Amniotic epithelial cell (primary cell): Measurements from ENCODE around the gene ABHD16B.
A peak's percentile ranks its signal among the peaks of the same experiment; 100 is the strongest.
"Not testable (repeated sequence)": the region's sequence is repeated elsewhere in the genome, so short reads cannot be mapped to it uniquely, and the experiment has no call there.

Source experiments
- DNase-seq: peaks from one replicate; pipeline ENCODE4 v3.0.0-alpha.2; 2010; ENCODE audit warnings: low read depth

ABHD16B gene

DNA sequence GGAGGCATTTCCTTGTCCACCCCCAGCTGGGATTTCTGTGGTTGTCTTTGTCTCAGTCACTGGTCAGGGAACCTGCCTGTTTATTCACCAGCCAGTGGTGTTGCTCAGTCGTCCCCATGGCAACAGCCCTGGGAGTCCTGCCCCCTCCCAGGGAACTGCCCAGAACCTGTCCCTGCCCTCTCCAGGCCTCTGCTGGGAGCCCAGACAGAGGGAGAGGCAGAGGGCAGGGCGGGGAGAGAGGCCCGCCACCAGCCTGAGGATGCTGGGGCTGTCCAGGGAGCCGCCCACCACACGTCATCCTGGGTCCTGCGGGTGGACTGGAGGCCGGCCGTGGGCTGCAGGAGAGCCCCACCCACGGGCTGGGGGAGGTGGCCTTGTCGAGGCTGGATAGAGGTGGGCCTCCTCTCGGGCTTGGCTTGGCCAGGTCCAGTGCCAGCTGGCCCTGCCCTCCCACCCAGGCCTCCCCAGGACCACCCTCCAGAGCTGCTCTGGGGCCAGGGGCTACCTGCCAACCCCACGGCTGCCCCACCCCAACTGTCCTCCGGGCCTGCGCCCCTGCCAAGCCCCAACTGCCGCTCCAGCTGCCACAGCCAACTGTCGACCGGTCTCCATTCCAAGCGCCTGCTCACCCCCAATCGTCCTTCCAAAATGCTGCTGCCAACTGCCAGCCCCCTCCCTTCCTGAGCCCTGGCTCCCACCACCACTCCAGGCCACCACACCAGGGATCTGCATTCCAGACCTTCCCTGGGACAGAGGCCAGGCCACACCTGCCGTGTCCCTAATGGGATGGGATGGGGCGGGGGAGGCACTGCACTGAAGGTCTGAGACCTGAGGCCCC is 26.1 kb upstream of the ABHD16B start:
- peak; percentile 96 for DNase-seq

DNA sequence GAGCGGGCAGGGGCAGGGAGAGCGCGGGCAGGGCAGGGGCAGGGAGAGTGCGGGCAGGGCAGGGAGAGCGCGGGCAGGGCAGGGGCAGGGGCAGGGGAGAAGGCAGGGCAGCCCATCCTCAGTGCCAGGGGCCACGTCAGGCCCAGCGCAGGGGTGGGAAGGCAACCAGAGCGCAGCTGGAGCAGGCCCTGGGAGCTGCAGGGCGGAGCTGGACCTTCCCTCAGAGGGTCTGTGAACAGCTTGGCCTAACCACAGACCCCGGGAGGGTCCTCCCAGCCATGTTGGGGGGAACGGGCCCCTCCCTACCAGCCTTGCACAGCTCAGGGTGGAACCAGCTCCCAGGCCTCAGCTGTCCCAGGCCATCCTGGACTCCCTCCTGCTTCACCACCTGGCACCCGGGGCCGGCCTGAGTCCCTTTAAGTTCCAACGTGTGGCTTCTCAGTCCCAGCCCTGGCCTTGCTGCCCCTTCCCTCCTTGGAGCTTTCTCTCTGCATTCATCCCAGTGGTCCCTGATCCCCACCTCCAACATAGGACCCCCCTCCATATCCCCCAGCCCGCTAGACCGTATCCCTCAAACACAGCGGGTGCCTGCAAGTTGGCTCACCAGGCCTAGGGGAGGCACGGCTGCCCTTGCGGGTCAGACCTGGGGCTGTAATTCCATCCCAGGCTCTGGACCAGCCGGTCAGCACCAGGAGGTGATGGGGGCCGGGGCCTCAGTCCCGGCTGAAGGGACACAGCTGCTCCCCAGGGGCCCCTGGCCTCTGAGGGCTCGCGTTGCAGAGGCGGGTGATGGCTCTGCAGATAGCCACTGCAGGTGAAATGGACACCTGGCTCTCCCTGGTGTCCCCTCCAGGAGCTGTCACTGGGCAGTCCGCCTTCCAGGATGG is 24.6 kb upstream of the ABHD16B start:
- DNase-seq: no peak

DNA sequence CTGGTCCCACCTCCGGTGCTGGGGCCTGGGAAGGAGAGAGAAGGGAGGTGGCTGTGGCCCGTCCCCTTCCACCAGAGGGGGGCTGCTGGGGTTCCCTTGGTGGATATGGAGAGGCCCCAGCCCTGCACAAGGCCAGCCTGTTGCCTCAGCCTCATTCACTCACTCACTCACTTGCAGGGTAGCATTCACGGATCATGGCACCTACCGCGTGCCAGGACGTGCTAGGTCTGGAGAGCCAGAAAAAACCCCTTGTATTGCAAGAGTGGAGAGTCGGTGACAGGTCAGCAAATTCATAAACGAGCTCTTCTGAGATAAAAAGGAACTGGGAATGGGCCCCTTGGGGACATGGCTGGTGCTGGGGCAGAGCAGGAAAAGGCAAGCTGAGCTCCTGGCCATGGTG is 23.8 kb upstream of the ABHD16B start:
- DNase-seq: no peak

DNA sequence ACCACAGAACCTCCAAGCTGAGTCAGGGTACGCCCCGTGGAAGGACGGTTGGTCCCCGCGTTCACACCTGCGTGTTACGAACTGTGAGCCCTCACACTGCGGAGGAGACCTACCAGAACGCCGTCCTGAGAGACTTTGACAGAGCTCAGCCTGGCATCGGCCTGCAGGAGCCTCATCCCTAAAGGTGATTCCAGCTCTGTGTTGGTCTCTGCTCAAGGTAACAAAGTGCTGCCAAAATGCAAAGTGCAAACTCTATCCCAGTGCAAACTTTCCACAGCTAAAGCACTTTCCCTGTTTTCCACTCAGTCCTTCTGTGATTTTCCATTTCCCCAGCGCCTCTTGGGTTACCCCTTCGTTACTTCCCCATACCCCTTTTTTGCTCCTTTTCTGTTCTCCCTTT is 21.7 kb upstream of the ABHD16B start:
- DNase-seq: no peak

DNA sequence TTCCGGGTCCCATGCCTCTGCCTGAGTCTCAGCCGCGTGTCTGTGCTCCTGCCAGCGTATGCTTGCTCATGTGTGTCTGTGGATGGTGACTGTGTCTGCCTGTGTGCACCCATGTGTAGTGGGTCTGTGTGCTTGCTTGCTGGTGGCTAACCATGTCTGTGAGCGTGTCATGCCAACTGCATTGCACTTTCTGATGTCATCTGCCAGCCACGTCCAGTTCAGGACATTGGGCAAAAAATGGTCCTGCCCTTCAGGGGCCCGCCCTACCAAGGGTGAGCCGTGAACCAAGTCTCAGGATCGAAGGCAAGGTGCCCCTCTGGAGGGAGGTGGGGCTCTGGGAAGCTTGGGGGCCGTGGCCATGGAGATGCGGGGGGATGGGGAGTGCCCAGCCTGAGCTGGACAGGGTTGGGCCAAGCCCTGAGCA is 20.9 kb upstream of the ABHD16B start:
- DNase-seq: no peak

DNA sequence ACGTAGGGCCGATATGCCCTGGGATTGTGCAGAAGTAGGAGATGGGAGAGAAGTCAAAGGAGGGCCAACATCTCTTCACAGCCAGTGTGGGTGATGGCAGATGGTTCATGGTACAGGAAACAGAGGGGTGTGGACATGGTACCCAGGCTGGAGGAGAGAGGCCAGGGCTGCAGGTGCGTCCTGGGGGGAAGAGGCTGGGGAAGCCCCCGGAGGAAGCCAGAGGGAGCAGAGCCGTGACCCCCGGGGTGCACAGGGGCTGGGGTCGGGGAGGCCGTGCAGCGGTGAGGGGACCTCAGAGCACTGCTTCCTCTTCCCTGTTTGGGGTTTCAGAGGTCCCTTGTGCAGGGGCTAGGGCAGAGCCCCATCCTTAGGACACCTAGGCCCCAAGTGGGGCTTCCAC is 19.0 kb upstream of the ABHD16B start:
- no peak for DNase-seq

DNA sequence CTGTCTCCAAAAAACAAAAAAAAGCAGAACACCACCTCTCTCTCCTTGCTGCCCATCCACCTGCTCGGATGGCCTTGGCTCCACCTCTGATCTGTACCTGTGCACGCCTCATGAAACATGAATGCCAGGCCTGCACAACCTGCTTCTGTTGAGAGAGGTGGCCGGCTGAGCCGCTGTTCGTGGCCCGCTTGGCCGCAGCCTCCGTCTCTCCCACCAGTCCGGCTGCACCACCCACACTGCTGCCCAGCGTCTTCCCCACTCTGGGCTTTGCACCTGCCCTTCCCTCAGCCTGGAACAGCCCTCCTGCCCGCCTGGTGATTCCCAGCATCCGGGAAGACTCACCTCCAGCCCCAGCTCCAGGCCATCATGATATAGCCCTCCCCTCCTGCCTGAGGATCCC is 18.1 kb upstream of the ABHD16B start:
- DNase-seq: no peak

DNA sequence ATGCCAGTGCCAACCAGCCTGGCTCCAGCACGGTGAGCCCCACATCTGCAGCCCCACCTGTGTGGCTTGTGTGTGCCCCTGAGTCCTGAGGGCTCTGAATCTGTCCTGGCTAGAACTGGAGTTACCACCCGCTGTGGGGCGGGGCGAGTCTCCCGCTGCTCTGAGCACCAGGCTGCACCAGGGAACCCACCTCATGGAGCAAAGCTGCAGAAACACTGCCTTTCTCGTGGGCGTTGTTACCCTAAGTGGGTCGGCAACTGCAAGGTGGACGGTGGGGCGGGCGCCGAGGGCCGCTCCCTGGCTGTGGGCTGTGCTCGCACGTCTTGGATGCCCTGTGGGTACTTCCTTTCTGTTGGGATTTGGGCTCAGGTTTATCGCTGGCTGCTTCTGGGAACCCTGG is 17.5 kb upstream of the ABHD16B start:
- DNase-seq: no peak

DNA sequence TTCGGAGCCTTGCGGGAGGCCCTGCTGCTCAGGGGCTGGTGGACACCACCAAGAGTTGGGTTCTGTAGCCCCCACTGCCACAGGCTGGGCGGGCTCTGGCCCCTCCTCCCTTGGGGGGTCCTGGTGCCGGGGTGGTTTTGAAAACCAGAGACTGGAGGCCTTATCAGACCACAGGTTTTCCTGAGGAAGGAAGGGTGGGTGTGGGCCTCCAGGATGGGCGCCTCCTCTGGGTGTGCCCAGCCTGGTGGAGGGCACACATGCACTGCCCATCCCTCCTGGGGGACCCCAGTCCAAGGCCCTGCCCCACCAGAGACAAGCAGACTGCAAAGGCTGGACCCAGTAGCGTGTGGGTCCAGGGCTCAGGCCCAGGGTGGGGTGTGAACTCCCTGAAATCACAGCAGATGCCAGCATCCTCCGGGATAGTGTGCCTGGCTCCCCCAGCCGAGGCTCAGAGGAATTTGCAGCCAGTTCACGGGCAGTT is 16.7 kb upstream of the ABHD16B start:
- no peak for DNase-seq

DNA sequence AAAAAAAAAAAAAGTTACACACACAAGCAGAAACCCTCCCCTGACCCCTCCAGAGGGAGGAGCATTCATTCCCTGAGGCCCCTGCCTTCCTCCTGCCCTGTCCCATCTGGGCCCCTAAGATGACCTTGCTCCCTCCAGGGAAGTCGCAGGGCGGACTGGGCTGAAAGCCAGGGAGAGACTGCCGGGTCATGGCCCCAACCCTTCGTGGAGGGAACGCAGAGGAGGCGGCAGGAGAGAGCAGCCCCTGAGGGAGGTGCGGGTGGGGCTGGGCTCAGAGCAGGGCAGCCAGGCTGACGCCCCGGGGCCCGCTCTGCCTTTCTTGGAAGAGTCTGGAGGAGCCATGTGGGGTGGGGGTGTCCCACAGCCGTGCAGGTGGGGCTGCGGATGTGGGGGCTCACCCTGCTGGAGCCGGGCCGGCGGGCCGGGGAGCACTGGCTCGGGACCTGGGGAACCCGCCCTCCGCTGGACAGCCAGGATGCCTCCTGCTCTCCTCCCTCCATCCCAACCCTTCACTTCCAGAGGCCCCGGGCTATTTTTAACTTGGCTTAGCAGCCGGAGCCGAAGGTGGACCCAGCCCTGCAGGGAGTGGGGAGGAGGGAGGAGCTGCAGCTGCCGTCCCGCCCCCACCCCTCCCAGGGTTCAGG is 15.0 kb upstream of the ABHD16B start:
- no peak for DNase-seq

DNA sequence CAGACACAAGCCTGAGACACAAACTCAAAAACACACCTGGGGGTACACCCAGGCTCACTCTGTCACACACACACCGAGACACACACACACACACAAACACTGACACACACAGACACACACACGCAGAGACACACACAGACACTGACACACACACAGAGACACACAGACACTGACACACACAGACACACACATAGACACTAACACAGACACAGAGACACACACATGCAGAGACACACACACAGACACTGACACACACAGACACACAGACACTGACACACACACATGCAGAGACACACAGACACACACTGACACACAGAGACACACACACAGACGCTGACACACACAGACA is 14.4 kb upstream of the ABHD16B start:
- no peak for DNase-seq

DNA sequence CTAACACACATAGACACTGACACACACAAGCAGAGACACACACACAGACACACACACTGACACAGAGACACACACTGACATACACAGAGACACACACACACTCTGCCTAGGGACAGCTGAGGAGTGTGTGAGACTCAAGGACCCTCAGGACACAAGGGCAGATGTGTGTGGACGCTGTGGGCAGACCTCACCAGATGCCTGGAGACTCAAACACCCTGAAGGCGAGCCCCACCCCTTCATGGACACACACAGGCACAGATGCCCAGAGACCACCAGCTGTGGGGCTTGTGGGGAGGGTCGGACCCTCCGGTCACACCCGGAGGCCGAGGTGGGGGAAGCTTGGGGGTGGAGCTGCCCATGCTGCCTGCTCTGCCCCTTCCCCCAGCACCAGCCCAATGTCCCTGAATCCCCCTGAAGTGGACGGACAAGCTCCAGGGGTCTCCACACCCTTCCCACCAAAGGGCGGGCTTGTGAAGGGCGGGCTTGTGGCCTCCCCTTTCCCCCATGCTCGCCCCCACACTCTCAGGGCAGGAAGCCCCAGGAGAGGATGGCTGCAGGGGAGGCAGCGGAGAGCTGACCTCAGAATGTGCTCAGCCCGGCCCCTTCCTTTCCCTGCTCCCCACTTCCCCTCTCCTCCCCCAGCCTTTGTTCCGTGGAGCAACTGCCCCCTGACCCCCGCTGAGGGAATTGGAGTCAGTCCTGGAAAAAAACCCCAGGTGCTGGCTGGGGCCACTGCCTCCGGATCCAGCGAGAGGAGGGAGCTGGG is 13.9 kb upstream of the ABHD16B start:
- peak; percentile 41 for DNase-seq

DNA sequence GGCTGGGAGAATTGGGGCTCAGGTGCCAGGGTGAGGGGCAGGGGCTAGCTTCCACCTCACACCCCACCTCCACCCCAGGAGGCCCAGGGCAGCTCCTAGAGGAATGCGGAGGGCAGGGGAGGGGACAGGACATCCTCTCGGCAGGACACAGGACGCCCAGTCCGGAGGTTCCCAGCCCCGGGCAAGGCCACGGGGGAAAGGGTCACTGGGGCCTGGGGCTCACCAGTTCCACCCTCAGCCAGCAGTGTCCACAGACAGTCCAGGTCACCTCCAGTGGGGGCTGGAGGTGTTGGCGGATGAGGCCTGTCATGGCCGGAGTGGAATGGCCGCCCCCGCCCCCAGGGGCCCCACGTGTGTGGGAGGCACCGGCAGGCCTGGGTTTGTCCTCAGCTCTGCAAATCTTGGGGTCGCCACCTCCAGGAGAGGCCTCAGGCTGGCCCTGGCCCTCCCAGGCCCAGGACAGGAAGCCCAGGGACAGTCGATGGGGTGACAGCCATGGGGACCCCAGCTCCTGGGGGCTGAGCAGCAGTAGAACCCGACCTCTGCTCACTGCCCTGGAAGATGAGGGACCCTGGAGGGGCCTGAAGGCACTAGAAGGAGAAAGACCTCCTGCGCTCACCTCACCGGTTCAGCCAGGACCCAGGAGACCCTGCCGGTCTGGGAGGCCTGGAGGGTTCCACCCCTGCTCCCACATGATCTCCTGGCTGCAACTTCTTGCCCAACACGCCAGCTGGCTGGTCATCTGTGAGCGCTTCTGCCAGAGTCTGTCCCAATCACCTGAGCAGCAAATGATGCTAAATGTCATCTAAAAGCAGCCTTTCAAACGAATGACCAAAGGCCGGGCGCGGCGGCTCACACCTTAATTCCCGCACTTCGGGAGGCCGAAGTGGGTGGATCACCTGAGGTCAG is 13.0 kb upstream of the ABHD16B start:
- DNase-seq: no peak

DNA sequence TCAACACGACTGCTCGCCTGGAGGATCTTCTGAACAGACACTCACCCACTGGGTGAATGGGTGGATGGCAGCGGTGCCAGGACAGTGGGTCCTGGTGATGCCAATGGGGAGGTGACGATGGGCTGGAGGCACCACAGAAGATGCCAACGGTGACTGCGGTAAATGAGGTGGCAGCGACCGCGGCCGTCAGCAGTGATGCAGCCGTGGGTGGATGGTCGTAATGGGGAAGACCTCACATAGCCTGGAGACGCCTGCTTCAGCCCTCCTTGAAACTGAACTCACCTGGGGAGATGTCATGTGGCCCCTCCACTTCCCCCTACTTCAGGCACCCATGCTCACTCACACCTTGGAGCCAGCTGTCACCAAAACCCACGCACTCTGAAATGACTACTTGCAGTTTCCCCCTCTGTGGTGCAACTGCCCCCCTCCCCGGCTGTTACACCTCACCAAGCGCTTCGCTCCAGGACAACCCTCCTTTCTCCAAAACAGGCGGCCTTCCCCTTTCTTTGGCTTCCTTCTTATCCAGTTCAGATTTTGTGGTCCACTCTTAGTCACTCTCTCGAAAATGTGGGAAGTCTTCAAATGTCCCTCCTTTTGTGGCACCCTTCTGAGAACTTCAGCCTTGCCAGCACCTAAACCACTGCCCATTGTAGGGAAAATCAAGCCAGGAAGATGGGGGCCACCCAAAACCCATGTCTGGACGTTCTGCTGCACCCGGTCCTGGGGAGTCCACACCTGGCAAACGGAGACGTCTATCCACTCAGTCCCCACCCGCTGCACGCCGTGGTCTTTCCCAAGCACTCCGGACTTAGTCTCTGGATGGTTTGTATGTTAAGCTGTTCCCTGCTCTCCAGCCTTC is 10.4 kb upstream of the ABHD16B start:
- DNase-seq: no peak

DNA sequence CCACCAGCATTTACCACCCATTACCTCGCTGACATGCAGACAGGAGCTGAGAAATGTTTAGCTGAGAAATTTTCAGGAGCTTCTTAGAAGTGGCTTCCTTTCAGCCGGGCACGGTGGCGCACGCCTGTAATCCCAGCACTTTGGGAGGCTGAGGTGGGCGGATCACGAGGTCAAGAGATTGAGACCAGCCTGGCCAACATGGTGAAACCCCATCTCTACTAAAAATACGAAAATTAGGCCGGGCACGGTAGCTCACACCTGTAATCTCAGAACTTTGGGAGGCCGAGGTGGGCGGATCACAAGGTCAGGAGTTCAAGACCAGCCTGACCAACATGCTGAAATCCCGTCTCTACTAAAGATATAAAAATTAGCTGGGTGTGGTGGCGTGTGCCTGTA is 9.8 kb upstream of the ABHD16B start:
- not testable (repeated sequence) for DNase-seq

DNA sequence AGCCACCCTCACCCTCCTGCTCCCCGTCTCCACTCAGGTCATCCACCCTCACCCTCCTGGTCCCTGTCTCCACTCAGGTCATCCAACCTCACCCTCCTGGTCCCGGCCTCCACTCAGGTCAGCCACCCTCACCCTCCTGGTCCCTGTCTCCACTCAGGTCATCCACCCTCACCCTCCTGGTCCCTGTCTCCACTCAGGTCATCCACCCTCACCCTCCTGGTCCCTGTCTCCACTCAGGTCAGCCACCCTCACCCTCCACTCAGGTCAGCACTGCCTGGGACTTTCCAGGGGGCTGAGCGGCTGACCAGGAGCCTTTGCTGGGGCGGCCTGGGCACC is 7.6 kb upstream of the ABHD16B start:
- DNase-seq: not testable (repeated sequence)

DNA sequence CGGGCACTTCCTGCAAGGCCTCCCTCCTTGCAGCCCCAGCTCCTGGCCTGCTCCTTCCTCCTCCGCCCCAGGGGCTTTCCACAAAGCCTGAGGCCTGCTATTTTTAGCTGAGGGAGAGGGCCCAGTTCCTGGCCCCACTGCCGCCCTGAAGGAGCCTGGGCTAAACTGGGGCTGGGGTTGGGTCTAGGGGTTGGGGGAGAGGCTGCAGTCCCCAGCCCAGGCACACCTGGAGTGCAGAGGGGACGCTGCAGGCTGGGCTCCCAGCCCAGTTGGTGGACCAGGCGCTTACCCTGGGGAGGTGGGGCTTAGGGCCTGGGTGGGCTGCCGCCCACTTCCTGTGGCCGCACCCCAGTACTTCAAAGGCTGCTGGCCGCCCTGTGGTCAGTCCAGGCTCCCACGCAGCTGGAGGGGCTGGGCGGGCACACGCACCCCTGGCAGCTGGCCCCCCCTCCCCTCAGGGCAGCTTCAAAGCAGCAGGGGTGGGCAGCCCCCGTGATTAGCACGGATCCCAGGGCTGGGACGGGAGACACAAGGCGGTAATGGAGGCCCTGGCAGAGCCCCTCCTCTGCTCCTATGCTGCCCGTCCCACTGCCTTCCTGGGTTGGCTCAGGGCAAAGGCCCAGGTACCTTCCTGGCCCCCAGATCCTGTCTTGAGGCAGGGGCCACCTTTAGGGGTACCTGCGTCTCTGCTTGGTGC is 7.1 kb upstream of the ABHD16B start:
- no peak for DNase-seq

DNA sequence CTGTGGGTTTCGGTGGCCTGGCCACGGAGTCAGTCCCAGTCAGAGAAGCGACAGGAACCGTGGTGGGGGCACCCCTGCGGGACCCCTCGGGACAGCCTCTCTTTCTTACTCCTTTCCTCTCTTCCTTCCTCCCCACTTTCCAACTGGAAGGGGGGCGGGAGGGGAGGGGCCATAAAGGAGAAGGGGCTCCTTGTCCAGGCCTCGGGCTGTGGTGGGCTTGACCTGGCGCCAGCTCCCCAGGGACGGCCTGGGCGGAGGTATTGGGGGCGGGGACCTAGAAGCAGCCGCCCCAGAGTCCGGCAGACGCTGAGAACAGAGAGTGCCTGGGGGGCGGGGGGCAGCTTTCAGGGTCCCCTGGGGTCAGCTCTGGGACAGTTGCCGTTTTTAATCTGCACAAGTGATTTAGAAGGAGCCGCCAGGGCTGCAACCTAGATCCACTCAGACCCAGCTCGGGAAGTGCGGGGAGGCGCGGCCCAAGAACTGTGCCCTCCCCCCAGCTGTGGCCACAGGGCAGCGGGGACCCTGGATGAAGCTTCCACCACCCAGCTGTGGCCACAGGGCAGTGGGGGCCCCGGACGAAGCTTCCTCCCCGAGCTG is 6.4 kb upstream of the ABHD16B start:
- DNase-seq: no peak
